IMR-90 (cell line): ENCODE measurements around the gene PALLD. TPM values are rescaled to one million over a fixed set of nuclear protein-coding genes. Genes with fewer than 3 reads are reported as not detected.

Source experiments
- ATAC-seq: fragments of 200-7000 bp; cut with Tn5 transposase; 2 replicates; pipeline ENCODE4 v1.9.1; 2020; ENCODE audit warnings: low read depth, mild to moderate bottlenecking, moderate library complexity
- BruUV-seq: library from RNA; stranded (reverse); fragments of 400-500 nt; replicated peaks from 2 replicates; lab custom pipeline; 2021; lab: Mats Ljungman, UMichigan
- CTCF ChIA-PET: fragments of 300-600 bp; formaldehyde crosslinking; extraction: SDS; loops from one replicate; lab custom pipeline; 2021; ENCODE audit warnings: antibody characterized with exemption; lab: Yijun Ruan, JAX
- POLR2A ChIA-PET: fragments of 300-600 bp; sonication (Branson Sonifier 250); formaldehyde crosslinking; loops from one replicate; lab custom pipeline; 2022; ENCODE audit warnings: antibody characterized with exemption; ENCODE audit not compliant: unreplicated experiment; lab: Charles Lee
- DNase-seq: peaks from one replicate; pipeline ENCODE4 v3.0.0; 2013
- H2AFZ ChIP-seq: replicated peaks from 2 replicates; pipeline ENCODE3; 2013; ENCODE audit warnings: low read length, mild to moderate bottlenecking; ENCODE audit not compliant: poor library complexity
- H2AK5ac ChIP-seq: 2 replicates; pipeline ENCODE4 v1.6.1; 2013; ENCODE audit warnings: low read depth, low read length, inconsistent platforms
- H2AK9ac ChIP-seq: replicated peaks from 2 replicates; pipeline ENCODE3; 2013; ENCODE audit warnings: mild to moderate bottlenecking, low read depth, low read length, moderate library complexity; ENCODE audit not compliant: poor library complexity
- H2BK120ac ChIP-seq: 2 replicates; pipeline ENCODE4 v1.6.1; 2013; ENCODE audit warnings: low read depth, low read length, inconsistent platforms
- H2BK15ac ChIP-seq: 3 replicates; pipeline ENCODE4 v1.6.1; 2013; ENCODE audit warnings: low read depth, low read length, inconsistent platforms
- H2BK20ac ChIP-seq: 2 replicates; pipeline ENCODE4 v1.6.1; 2013; ENCODE audit warnings: low read depth, mild to moderate bottlenecking, inconsistent platforms, low read length, moderate library complexity
- H2BK5ac ChIP-seq: 2 replicates; pipeline ENCODE4 v1.6.1; 2013; ENCODE audit warnings: mild to moderate bottlenecking, low read depth, low read length, inconsistent platforms; ENCODE audit not compliant: poor library complexity, severe bottlenecking
- H3K14ac ChIP-seq: replicated peaks from 2 replicates; pipeline ENCODE4 v1.6.1; 2013; ENCODE audit warnings: low read depth, low read length, inconsistent platforms
- H3K18ac ChIP-seq: 2 replicates; pipeline ENCODE4 v1.6.1; 2013; ENCODE audit warnings: low read depth, low read length, control low read depth
- H3K23ac ChIP-seq: 2 replicates; pipeline ENCODE4 v1.6.1; 2013; ENCODE audit warnings: low read depth, low read length, inconsistent platforms
- H3K27ac ChIP-seq: 2 replicates; pipeline ENCODE4 v1.5.1; 2013; ENCODE audit warnings: mild to moderate bottlenecking, control low read depth, low read length; ENCODE audit not compliant: insufficient read depth
- H3K27me3 ChIP-seq: 2 replicates; pipeline ENCODE4 v1.6.1; 2013; ENCODE audit warnings: low read length; ENCODE audit not compliant: control insufficient read depth, insufficient read depth
- H3K36me3 ChIP-seq: 2 replicates; pipeline ENCODE4 v1.6.1; 2013; ENCODE audit warnings: low read length, mixed read lengths; ENCODE audit not compliant: control insufficient read depth, insufficient read depth
- H3K4ac ChIP-seq: 2 replicates; pipeline ENCODE4 v1.6.1; 2013; ENCODE audit warnings: low read depth, low read length, inconsistent platforms
- H3K4me1 ChIP-seq: 2 replicates; pipeline ENCODE4 v1.6.1; 2013; ENCODE audit warnings: low read length, mixed read lengths; ENCODE audit not compliant: control insufficient read depth, insufficient read depth
- H3K4me2 ChIP-seq: 2 replicates; pipeline ENCODE4 v1.6.1; 2013; ENCODE audit warnings: low read depth, mild to moderate bottlenecking, control low read depth, low read length, moderate library complexity
- H3K4me3 ChIP-seq: 2 replicates; pipeline ENCODE4 v1.5.1; 2013; ENCODE audit warnings: low read depth, mild to moderate bottlenecking, control low read depth, low read length, moderate library complexity; ENCODE audit not compliant: insufficient read depth
- H3K56ac ChIP-seq: 2 replicates; pipeline ENCODE4 v1.6.1; 2013; ENCODE audit warnings: low read length, inconsistent platforms; ENCODE audit not compliant: insufficient read depth; ENCODE audit errors: extremely low read depth
- H3K79me1 ChIP-seq, 2 experiments: 2 replicates each; pipeline ENCODE4 v1.6.1; 2013; ENCODE audit warnings: low read length in 2 of 2, inconsistent platforms in 1 of 2, low read depth in 1 of 2
- H3K9ac ChIP-seq: 2 replicates; pipeline ENCODE4 v1.6.1; 2013; ENCODE audit warnings: low read depth, low read length, control low read depth
- H3K9me1 ChIP-seq: 2 replicates; pipeline ENCODE4 v1.6.1; 2013; ENCODE audit warnings: low read length, inconsistent platforms; ENCODE audit not compliant: insufficient read depth
- H3K9me3 ChIP-seq: 2 replicates; pipeline ENCODE4 v1.6.1; 2013; ENCODE audit warnings: low read length; ENCODE audit not compliant: control insufficient read depth, insufficient read depth
- H4K20me1 ChIP-seq: 2 replicates; pipeline ENCODE4 v1.6.1; 2013; ENCODE audit warnings: low read length, inconsistent platforms; ENCODE audit not compliant: insufficient read depth
- H4K5ac ChIP-seq: 2 replicates; pipeline ENCODE4 v1.6.1; 2013; ENCODE audit warnings: mild to moderate bottlenecking, low read depth, low read length, control low read depth
- H4K8ac ChIP-seq, 2 experiments: 2 replicates each; pipeline ENCODE4 v1.6.1; 2013; ENCODE audit warnings: low read depth in 2 of 2, low read length in 2 of 2, control low read depth in 1 of 2, inconsistent platforms in 1 of 2
- H4K91ac ChIP-seq: 2 replicates; pipeline ENCODE4 v1.6.1; 2013; ENCODE audit warnings: low read depth, low read length, inconsistent platforms; ENCODE audit not compliant: insufficient read depth
- BHLHE40 ChIP-seq: fragments of 150-350 bp; IDR thresholded peaks from 2 replicates; pipeline ENCODE4 v1.6.1; 2016; ENCODE audit warnings: mild to moderate bottlenecking, low read depth, low read length
- CHD1 ChIP-seq: IDR thresholded peaks from 2 replicates; pipeline ENCODE4 v1.6.1; 2012; ENCODE audit warnings: low read depth, low read length, improper control_type of control experiment
- CTCF ChIP-seq: conservative IDR thresholded peaks from 2 replicates; pipeline ENCODE4 v1.5.1; 2012; ENCODE audit warnings: mild to moderate bottlenecking, low read depth, low read length, improper control_type of control experiment
- ELK1 ChIP-seq: fragments of 150-350 bp; IDR thresholded peaks from 2 replicates; pipeline ENCODE4 v1.6.1; 2016; ENCODE audit warnings: low read depth, mild to moderate bottlenecking, low read length, moderate library complexity, borderline replicate concordance
- FOS ChIP-seq: fragments of 150-350 bp; IDR thresholded peaks from 2 replicates; pipeline ENCODE4 v1.6.1; 2016; ENCODE audit warnings: low read depth, low read length
- MAFK ChIP-seq: IDR thresholded peaks from 2 replicates; pipeline ENCODE4 v1.6.1; 2012; ENCODE audit warnings: low read depth, low read length, improper control_type of control experiment
- POLR2A ChIP-seq: IDR thresholded peaks from 2 replicates; pipeline ENCODE4 v1.6.1; 2012; ENCODE audit warnings: mild to moderate bottlenecking, low read depth, low read length
- RAD21 ChIP-seq: IDR thresholded peaks from 2 replicates; pipeline ENCODE4 v1.6.1; 2012; ENCODE audit warnings: low read length, improper control_type of control experiment
- RFX5 ChIP-seq: IDR thresholded peaks from 2 replicates; pipeline ENCODE4 v1.8.0; 2012; ENCODE audit warnings: low read depth, mild to moderate bottlenecking, low read length, moderate library complexity
- SMC3 ChIP-seq: fragments of 150-350 bp; IDR thresholded peaks from 2 replicates; pipeline ENCODE4 v1.6.1; 2016; ENCODE audit warnings: low read depth, mild to moderate bottlenecking, antibody characterized with exemption, low read length, moderate library complexity
- WGBS, 2 experiments: methylation state at CpG; one replicate each; pipeline versions ENCODE4 v1.1.5 to v1.1.7; 2013; ENCODE audit warnings: missing lambda C conversion rate in 2 of 2; ENCODE audit not compliant: insufficient read length in 1 of 2; ENCODE audit errors: extremely low coverage in 2 of 2; 5-methylcytosine and 5-hydroxymethylcytosine counted together
- dilution Hi-C: fragments of 300-500 bp; cut with HindIII; formaldehyde crosslinking; loops from one replicate; pipeline ENCODE4 v1.14.3; 2018; ENCODE audit warnings: low sequenced_read_pairs; ENCODE audit not compliant: unreplicated experiment
- in situ Hi-C: fragments of 300-500 bp; cut with MboI; formaldehyde crosslinking; loops from 3 replicates; pipeline ENCODE4 v1.14.3; 2019; ENCODE audit warnings: low sequenced_read_pairs, inconsistent platforms, mixed read lengths
- intact Hi-C: fragments of 100-400 bp; cut with micrococcal nuclease; formaldehyde crosslinking; loops from 2 replicates; pipeline ENCODE4 v1.10.0; 2022
- polyA plus RNA-seq, 3 experiments: library from polyadenylated mRNA; depleted of rRNA; stranded (reverse); fragments of >200 nt; gene quantifications; 2 replicates each; pipeline ENCODE4 v1.2.3, GENCODE V29; 2012; ENCODE audit warnings: low replicate concordance in 1 of 3
- total RNA-seq: library from RNA; depleted of rRNA; stranded (reverse); fragments of >200 nt; gene quantifications from 2 replicates; pipeline ENCODE4 v1.2.3, GENCODE V29; 2012
- TF ChIP-seq, protein P1 (sequence below): fragments of 150-350 bp; IDR thresholded peaks from 2 replicates; pipeline ENCODE4 v1.6.1; 2017; ENCODE audit warnings: mild to moderate bottlenecking, antibody characterized with exemption, low read length, low read depth

PALLD gene
- total and polyA plus RNA-seq, 2 of the 4 experiments (the other 2 are of a cell fraction), result 91.0 to 91.9 TPM

- TF ChIP-seq CHD1 (no peak), BHLHE40 (no peak)
Observed at GRCh38 chr4:168884251-168885124, 387.6 kb downstream of the PALLD start (continued).

DNA sequence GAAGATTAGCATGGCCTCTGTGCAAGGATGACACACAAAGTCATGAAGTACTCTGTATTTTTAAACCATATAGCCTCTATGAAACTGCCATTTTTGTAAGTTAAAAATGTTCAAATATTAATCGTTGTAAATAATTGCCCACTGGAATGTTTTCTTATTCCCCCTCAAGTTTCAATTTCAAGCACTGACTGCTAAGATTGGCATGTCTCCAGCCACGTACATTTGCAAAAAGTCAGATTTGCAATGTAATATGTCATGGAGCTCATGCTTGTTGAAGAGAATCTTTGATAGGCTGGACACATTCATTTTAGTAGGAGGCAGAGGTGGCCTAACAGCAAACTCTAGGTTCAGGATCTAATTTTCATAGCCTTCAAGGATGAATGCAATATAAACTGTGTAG, 388.5 kb downstream of the PALLD start:
- peak overlapping the region; percentile 94; the same call in 1 of the 2 replicates for H3K4ac ChIP-seq
- H3K27ac ChIP-seq, result no peak overlapping the region
- H2BK5ac ChIP-seq, result peak overlapping the region; percentile 73
- H3K9me3 ChIP-seq, result peaks cover 4% of the 10 kb centered on the region
- no peak overlapping the region for H3K4me3 ChIP-seq
- H3K79me1 ChIP-seq, result peaks cover 49 to 72% of the 10 kb centered on the region in 2 experiments
- ChIA-PET POLR2A (no interaction called here), CTCF (no interaction called here)
- no CpG with 5 or more reads among the region's 2 CpGs for WGBS, 2 experiments
- H4K5ac ChIP-seq, result peak overlapping the region; percentile 30; the same call in 1 of the 2 replicates
- peak overlapping the region in 1 of 2 experiments; percentile 60; a peak in 2 of 4 replicates for H4K8ac ChIP-seq
- H3K36me3 ChIP-seq, result peaks cover 33% of the 10 kb centered on the region
- ATAC-seq (no peak), DNase-seq (no peak)
- H3K14ac ChIP-seq, result peak overlapping the region; percentile 71
- H2BK15ac ChIP-seq, result peak overlapping the region; percentile 94; the same call in 1 of the 3 replicates
- H2AK5ac ChIP-seq, result peak overlapping the region; percentile 49; the same call in 1 of the 2 replicates
- peaks cover 4% of the 10 kb centered on the region for H4K20me1 ChIP-seq
- no peak overlapping the region for H3K56ac ChIP-seq
- in situ Hi-C loops, result no loop called here
- TF ChIP-seq, protein P1, sequence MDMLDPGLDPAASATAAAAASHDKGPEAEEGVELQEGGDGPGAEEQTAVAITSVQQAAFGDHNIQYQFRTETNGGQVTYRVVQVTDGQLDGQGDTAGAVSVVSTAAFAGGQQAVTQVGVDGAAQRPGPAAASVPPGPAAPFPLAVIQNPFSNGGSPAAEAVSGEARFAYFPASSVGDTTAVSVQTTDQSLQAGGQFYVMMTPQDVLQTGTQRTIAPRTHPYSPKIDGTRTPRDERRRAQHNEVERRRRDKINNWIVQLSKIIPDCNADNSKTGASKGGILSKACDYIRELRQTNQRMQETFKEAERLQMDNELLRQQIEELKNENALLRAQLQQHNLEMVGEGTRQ, result no peak
- TF ChIP-seq POLR2A, result no peak
- TF ChIP-seq CTCF, result no peak
- no peak for TF ChIP-seq RFX5
- no peak for TF ChIP-seq RAD21
- no peak for TF ChIP-seq ELK1
- TF ChIP-seq SMC3, result no peak
- no peak for TF ChIP-seq FOS
- TF ChIP-seq MAFK, result no peak
- no peak for TF ChIP-seq CHD1
- intact Hi-C loops, result no loop called here
- no peak overlapping the region for H3K9ac ChIP-seq
- H2BK20ac ChIP-seq, result peak overlapping the region; percentile 80; the same call in 1 of the 2 replicates
- no peak overlapping the region for H3K4me2 ChIP-seq
- peak overlapping the region; percentile 61; the same call in 1 of the 2 replicates for H3K18ac ChIP-seq
- dilution Hi-C loops, result no loop called here
- H3K4me1 ChIP-seq, result peaks cover 19% of the 10 kb centered on the region
- H2BK120ac ChIP-seq, result peak overlapping the region; percentile 98
- peak overlapping the region; percentile 19; the same call in 1 of the 2 replicates for H4K91ac ChIP-seq
- peak overlapping the region; percentile 29 for H3K23ac ChIP-seq
- H3K27me3 ChIP-seq, result no peaks in the 10 kb centered on the region
- no peak overlapping the region for H2AK9ac ChIP-seq
- no TSS peak for BruUV-seq
- H2AFZ ChIP-seq, result no peak overlapping the region
- H3K9me1 ChIP-seq, result peaks cover 22% of the 10 kb centered on the region
